Stimulated activated CD4-positive, alpha-beta T cell treated with anti-CD3 and anti-CD28 coated beads, Interleukin-15, amount 100 ng/mL, for 48 hours (primary cell): ENCODE results near the gene HES6.

Experiments used
- DNase-seq, 2 donors: peaks; one replicate each; pipeline ENCODE4 v3.0.0-alpha.2; 2020; ENCODE audit warnings: low read depth in 2 of 2

The HES6 gene

DNA sequence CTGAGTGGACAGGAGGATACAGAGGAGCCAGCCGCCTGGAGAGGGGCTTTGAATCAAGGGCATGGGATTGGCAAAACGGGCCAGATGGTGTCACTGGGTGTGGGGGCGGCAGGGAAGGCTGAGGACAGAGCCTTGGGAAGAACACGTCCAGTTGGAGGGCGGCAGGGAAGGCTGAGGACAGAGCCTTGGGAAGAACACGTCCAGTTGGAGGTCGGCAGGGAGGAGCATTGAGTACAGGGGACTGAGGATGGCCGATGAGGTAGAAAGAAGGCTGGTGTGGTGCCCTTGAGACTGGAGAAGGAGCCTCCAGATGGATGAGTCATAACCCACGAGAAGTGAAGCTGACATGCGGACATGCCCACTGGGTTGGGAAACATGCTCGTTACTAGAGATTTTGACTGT lies 4.5 kb downstream of the HES6 start:
- DNase-seq = no peak

DNA sequence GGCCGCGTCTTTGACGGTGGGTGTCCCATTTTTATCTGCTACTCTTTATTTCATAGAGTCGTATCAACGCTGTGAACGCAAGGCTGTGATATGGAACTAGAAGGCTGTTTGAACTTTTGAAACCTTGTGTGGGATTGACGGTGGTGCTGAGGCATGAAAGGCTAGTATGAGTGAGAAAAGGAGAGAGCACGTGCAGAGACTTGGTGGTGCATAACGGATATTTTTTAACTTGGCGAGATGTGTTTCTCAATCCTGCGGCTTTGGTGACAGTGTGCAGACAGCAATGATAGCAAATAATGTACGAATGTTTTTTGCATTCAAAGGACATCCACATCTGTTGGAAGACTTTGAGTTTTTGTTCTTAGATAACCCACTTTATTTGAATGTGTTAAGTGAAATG lies 6.2 kb downstream of the HES6 start:
- DNase-seq = no peak

DNA sequence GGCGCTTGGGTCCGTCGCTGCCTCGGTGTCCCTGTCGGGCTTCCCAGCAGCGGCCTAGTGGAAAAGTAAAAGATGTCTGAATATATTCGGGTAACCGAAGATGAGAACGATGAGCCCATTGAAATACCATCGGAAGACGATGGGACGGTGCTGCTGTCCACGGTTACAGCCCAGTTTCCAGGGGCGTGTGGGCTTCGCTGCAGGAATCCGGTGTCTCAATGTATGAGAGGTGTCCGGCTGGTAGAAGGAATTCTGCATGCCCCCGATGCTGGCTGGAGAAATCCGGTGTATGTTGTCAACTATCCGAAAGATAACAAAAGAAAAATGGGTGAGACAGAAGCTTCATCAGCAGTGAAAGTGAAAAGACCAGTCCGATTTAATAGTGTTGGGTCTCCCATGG lies 8.0 kb downstream of the HES6 start:
- DNase-seq = no peak

DNA sequence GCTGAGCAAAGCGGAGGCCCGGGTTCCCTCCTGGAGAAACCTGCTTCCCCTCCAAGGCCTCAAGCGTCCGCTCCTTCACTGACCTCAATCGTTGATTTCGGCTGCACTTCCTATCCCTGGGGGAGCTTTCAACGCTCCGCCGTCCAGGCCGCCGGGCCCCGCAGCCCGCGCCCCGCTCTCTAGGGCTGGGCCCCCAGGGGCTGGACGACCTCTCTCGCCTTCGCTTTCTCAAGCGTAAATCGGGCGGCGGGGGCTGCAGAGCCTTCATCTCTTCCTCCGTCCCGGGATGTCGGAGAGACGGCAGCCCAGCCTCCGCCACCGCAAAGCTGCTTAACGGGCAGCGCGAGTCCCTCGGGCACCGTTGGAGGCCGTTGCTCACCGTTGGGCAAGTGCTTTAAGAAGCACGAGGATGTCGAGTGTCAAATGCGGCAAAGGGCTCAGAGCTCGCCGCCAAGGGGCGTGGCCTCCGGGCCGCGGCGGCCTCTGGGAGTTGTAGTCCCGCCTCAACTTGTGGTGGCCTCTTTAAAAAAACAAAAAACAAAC lies 8.5 kb downstream of the HES6 start:
- DNase-seq = peak; percentile 33 to 67

DNA sequence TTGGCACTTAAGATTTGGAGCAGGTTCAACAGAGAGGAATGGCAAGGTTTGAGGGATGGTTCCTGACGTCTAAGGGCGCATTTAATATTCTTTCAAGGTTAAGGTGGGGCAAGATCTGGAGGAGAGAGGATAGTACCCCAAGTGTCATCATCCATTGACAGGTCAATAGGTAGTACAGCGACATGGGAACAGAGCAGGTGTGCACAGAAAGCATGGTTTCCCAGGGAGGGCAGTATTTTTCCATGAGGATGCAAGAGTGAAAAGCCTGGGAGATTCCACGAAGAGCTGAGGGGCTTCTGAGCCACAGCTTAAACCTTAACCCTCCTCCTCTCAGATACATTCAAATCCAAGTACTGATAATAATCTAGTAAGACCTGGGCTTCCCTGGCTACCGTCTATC lies 9.1 kb downstream of the HES6 start:
- no peak for DNase-seq

DNA sequence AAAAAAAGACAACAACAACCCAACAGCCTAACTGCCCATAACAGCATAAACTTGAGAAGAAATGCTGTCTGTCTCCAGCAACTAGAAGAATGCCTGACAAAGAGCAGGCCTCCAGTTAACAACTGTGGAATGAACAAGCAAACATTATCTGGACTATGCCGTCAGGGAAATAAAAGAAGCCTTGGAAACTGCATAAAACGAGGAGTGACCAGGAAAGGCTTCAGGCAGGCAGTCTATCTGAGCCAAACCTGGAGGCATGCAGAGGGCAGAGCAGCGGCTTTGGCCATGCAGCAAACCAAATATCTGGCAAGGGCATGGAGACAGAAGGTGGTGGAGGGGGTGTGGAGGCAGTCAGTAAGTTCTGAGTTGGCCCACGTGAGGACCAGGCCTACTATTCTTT lies 11.1 kb downstream of the HES6 start:
- no peak for DNase-seq

DNA sequence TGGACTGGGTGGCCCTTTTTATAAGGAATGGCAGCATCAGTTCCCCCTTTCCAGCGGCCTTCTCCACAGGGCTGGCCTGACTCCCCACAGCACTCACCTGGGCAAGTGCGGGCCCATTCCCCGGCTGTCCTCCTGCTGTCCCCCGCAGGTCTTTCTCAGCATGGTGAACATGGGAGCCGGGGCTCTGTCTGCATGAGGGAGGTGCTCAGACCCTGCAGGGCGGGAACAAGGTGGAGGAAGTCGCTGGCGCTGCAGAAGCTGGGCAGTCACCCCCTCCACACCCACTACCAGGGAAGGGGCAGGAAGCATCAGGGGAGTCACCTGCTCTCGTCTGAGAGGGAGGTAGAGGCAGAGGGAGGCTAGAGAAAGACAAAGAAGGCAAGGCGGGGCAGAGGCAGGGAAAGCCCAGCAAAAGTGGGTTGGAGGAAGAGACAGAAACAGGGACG lies 12.2 kb downstream of the HES6 start:
- no peak for DNase-seq

DNA sequence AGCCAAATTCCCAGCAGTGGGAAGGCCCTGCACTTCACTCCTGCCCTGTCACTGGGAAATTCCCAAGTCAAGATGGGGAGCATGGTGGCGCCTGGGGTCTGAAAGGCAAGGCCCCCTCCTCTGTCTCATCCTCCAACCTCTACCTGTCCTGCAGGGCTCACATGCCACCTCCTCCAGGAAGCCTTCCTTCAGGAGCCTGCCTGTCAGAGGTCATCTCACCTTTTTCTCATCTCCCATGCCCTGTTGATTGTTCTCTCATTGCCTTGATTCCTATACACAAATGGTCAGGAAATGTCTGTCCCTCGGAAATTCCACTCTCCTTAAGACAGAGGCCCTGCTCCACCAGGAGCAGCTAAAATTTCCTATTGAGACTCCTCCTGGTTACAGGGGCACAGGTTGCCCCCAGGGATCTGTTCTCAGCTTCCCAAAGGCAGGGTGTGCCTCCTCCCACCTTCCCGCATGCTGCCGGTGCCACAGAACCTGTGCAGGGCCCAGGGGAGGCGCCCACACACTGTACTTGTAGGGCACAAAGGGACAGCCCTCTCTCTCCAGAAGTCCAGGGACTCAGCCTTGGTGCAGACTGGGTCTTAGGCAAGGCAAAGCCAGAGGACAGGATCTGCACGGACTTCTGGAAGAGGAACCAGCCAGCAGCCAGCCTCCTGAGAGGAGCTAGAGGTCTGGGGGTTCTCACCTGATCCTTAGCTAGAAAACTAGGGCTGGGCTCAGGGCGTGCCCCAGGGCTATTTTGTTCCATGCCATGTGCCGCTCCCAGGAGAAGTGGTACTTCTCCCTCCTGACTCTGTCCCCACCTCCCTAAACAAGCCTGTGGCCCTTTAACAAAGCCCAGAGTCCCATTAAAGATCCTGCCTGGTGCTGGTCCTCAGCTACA lies 12.9 kb downstream of the HES6 start:
- no peak for DNase-seq

DNA sequence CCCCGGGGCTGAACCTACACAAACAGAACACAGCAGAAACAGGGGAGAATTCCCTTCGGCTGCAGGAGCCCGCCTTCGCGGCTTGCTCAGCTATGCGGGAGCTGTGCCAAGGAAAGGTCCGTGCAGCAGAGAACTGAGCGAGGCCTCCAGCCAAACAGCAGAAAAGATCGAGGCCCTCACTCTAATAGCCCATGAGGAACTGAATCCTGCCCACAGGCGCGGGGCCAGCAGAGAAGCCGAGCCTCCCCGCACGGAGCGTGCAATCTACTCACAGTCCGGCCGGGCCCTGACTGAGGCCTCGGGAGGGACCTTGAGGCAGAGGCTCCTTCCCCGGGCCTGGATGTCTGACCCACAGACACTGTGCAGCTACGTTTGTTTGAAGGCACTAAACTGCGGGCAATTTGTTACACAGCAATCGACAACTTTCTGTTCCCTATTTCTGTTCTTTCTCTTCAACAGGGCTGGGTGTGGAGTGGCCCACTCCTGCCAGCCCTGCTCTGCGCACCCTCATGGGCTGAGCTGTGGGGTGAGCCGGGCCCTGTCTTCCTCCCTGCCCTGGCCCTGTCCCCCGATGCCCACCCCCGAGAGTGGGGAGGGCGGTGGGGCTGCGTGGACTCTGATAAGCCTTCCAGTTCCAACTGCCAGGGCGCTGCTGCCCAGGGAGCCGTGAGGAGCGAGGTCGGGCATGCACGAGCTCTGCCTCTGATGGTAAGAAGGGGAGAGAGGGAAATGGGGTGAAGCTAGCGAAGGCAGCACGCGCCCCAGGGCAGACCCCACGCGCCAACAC lies 13.7 kb downstream of the HES6 start:
- no peak for DNase-seq

DNA sequence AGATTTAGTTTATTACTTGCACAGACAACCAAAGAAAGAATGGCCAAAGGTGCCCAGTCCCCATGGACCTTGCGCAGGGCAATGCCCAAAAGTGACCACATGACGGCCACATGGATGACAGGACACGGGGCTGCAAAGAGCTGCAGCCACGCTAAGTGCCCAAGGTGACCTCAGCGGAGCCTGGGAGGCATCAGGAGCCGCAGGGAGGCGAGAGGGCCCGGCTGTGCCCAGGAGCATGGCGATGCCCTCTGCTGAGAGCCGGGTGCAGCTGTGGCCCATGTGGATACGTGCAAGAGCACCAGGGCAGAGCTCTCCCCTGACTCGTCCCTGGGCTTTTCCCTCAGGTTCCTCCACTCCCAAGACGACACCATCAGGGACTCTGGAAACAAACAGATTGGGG lies 14.7 kb downstream of the HES6 start:
- DNase-seq = no peak

DNA sequence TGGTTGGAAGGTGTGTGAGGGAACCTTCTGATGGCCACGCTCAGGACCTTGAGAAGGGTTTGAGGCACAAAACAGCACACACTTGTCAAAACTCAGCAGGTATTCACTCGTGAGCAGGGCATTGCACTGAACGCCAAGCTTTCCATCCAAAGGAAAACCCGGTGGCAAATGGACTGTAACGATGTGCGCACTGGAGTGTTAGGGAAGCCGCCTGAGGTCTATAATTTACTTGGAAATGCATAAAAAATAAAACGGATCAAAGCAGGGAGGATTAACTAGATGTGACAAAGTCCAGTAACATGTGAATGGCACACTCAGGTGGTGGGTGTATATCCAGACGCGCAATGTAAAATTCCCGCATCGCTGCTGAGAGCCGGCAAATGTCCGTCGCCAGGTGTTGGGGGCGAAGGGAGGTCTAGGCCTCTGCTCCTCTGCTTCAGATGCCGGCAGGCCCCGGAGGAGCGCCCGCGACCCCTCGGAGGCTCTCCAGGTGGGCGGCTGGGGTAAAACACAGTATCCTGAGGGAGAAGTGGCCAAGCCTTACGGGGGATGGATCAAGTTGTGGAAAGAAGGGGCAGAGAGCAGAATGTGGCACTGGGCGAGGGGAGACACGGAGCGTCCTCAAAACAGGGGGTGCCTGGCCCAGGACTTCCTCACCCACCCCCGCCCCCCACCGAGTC lies 15.3 kb downstream of the HES6 start:
- no peak for DNase-seq

DNA sequence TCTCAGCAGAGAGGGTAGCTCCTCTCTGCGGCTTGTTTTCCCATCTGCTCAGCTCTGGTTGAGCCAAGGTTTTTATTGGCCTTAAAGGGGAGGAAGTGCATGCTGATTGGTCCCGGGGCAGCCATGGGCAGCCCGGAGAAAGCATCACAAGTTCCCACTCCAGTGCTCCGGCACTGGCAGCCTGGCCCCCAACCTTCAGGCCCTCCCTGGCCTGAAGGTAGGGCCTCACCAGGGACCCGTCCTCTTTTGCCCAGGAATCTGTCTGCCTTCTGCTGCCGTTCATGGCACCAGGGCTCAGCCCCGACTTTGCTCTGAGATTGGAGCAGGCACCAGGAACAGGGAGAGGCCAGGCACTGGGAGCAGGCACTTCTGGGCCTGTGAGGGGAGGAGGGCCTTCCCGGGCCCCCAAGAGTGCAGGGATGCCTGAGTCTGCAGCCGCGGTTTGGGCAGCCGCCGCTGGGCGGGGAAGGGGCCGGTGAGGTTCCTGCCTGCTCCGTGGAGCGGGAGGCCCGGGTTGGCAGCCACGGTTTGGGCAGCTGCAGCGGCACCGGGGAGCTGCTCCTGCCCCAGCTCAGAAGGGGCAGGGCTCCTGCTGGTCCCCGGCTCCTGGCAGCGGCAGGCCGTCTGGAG lies 18.8 kb downstream of the HES6 start:
- no peak for DNase-seq

DNA sequence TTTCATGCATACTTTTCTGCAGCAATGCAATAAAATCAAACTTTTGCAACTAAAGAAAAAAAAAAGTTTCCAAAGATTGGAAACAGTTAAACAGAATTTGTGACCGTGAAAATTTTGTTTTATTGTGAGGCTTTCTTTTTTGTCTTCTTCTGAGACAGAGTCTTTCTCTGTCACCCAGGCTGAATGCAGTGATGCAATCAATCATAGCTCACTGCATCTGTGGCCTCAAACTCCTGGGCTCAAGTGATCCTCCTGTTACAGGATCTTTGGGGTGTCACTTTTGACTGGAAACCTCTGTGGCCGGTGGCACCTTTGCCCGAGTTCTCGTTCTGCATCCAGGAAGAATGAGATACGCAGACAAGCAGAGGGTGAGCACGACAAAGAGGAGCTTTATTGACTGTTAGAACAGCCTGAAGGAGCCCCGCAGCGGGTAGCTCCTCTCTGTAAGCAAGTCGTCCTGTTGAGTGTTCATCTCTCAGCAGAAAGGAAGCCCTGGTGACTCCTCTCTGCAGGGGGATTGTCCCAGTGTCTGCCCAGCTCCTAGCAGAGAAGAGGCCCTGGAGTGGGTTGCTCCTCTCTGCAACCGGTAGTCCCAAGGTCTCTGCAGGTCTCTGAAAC lies 19.5 kb downstream of the HES6 start:
- no peak for DNase-seq

DNA sequence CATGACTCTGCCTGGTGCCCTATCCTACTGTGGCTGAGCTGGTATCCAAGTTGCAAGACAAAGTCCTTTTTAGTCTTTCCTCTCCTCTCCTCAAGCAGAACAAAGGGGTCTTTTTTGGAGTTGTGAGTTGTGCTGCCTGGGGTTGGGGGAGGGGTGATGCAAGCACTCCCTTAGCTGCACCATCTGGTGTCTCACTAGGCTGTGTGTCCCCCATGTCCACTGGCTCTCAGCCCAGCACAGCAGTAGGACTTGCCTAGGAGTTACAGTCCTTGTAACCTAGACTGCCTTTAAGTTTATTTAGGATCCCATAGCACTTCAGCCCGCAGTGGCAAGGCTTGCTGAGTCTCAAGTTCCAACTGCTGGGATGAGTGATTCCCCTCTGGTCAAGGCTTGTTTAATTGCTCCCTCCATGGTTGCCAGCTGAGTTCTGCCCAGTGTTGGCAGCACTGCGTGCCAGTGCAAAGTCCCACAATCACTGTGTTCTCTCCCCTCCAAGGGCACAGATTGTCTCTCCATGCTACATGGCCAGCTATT lies 23.1 kb downstream of the HES6 start:
- no peak for DNase-seq

DNA sequence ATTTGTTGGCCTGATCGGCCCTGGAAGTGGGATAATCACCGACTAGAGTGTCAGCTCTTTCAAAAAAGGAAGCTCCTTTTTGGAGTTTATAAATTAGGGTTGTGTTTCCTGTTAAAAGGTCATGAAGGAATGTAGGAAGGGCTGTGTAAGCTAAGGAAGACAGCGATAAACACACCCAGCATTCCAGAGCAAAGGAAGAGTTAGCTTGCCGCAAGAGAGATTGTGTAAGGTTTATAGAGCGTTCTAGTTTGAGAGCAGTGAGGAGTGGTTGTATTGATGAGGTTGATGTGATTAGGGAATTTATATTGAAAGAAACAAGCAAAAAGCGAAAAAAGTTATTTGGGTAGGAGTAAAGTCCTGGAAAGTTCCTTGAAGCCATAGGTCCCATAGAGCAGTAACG lies 32.8 kb downstream of the HES6 start:
- DNase-seq = no peak

DNA sequence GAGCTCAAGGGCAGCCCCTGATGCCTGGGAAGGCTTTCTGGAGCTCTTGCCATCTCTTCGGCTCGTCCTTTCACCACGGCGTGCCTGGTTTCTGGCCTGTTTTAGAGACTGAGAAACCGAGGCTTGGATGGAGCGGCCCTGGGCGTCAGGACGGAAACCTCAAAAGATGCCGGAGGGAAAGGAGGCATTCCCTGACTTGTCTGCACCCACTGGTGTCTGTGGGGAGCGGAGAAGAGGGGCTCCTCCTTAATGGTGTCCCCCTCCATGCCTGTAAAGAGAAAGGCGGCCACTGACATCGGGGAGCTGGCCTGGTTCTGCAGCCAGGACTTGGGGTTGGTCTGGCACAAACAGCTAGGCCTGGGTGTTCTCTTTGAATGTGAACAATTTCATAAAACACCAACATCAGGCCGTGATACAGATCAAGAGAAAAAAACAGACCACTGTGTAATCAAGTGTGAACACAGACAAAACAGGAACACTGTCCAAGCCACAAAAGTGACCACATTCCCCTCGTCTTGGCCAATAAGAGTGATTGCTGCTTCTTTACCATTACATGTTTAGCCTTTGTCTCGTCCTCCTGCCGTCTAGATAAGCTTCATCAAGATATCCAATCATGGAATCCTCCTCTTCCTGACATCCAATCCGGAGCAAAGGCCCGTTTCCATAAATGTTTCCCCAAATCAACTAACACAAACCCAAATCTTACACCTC lies 35.7 kb downstream of the HES6 start:
- DNase-seq = no peak

DNA sequence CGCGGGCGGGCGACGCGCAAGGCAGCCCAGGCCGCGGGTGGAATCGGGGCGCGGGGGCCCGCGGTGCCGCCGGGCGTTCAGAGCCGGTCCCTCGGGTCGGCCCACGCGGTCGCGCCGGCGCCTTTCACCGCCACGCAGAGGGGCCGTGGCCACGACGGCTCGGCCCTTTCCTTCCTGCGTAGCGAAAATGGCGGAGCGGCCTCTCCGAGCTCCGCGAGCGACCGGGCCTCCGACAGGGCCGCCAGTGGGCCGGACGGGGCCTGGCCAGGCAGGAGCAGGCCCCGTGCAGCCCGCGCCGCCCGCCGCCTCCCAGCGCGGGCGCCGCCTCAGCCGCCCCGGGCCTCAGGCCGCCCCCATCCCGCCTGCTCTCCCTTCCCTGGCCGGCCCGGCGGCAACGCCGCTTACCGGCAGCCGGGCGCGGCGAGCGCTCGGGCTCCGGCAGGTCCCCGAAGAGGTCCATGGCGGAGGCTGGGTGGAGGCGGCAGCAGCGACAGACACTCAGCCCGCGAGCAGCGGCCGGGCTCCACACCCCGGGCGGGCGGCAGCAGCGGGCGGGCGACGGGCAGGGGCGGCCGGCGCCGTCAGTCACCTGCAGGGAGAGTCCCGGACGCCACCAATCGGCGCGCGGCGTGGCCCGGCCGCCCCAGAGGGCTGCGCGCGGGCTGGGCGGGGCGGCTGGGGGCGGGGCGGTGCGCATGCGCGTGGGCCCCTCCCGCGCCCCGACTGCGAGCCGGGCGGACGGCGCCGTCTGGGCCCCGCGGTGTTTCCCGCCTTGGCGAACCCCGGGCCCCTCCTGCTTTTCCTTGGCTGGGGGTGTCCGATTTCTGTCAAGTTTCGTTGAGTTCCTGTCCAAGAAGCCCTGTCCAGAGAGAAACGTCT lies 36.5 kb downstream of the HES6 start, which contains the start of gene ILKAP:
Gene ILKAP, minus strand, starts transcription at position 602 of the 879 bp plus-strand sequence. Its CDS starts 142 bp downstream, at position 460.
- peak; percentile 79 to 86 for DNase-seq

DNA sequence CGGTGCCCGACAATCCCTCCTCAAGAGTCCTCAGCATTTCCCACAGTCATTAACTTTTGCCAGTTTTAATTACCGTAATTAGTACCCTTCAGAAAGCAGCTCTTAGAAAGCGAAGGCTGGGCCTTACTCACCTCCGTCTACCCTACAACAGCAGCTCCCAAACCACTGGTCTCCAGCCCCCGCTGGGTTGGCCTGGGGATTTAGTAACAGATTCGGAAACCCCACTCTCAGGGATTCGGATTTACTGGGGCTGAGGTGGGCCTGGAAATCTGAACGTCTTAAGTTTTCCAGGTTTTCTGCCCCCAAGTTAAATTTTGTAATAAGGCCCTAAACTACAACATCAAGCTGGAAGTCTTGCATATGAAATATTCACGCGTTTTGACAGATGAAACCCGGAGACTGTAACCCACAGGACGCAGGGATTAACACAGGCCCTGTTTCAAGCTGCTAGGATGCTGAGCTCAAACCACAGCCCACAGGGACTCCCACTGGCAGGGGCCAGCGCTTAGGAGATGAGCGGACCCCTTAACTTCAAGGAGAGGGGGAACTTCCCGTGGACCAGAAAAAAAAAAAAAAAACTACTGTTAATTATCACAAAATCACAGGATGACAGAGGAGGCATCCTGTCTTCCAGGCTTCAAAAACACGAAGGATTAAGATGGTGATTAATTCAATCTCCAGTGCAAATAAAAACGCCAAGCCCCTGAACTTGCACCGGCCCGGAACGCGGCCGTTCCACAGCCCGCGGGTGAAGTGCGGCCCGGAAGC lies 37.3 kb downstream of the HES6 start:
- no peak for DNase-seq
